ENCODE measurements around the gene EMC10. TPM values are rescaled to one million over a fixed set of nuclear protein-coding genes. Genes with fewer than 3 reads are reported as not detected.
A peak's percentile ranks its signal among the peaks of the same experiment; 100 is the strongest.

The EMC10 gene
- polyA plus RNA-seq, 1 donor: 142 TPM

GRCh38 chr19:50450369-50451222, 25.7 kb upstream of the EMC10 start:
- no CpG with 5 or more reads among the region's 30 CpGs for WGBS (ENCODE audit: insufficient coverage, low lambda C conversion rate)
- Histone ChIP-seq H3K4me3 (ENCODE audit: low read length) (no peak overlapping the region), H3K27ac (ENCODE audit: low read length) (no peak overlapping the region), H3K27me3 (ENCODE audit: control insufficient read depth, insufficient read depth, low read length) (peaks cover 6% of the 10 kb centered on the region), H3K36me3 (ENCODE audit: control insufficient read depth, insufficient read depth, low read length) (no peaks in the 10 kb centered on the region), H3K9me3 (ENCODE audit: control insufficient read depth, low read depth, low read length) (no peaks in the 10 kb centered on the region), H3K4me1 (ENCODE audit: control insufficient read depth, insufficient read depth, low read length) (no peaks in the 10 kb centered on the region)
- no peak for DNase-seq

DNA sequence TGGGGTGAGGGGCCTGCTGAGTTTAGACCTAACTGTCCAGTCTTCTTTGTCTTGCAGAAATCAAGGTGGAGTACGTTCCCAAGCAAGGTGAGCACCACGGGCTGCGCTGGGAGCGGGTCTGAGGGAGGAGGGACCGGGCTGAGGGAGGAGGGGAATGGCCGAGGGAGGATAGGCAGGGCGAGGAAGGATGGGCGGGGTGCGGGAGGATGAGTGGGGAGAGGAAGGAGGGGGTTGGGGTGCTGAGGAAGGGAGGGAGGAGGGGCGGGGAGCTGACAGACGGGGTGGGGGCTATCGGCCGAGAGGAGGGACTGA, 25.1 kb upstream of the EMC10 start:
- no CpG with 5 or more reads among the region's 13 CpGs for WGBS (ENCODE audit: insufficient coverage, low lambda C conversion rate)
- peaks cover 6% of the 10 kb centered on the region for H3K27me3 ChIP-seq (ENCODE audit: control insufficient read depth, insufficient read depth, low read length)

DNA sequence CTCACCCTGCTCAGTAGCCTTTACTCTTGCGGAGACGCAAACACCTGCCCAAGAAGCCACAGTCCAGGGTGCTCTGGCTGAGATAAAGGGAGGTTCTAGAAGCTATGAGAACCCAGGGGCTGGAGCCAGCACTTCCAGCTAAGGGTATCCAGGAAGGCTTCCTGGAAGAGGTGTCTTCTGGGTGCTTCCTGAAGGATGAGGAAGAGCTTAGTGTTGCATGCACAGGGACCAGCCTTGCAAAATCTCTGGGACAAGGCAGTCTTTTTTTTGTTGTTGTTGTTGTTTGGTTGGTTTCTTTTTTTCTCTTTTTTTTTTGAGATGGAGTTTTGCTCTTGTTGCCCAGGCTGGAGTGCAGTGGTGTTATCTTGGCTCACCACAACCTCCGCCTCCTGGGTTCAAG, 23.1 kb upstream of the EMC10 start:
- no peak for DNase-seq
- H3K27me3 ChIP-seq (ENCODE audit: control insufficient read depth, insufficient read depth, low read length): peaks cover 13% of the 10 kb centered on the region
- H3K27ac ChIP-seq (ENCODE audit: low read length): no peak overlapping the region
- no peak overlapping the region for H3K4me3 ChIP-seq (ENCODE audit: low read length)
- no peaks in the 10 kb centered on the region for H3K4me1 ChIP-seq (ENCODE audit: control insufficient read depth, insufficient read depth, low read length)
- no CpG with 5 or more reads among the region's 3 CpGs for WGBS (ENCODE audit: insufficient coverage, low lambda C conversion rate)
- no peaks in the 10 kb centered on the region for H3K36me3 ChIP-seq (ENCODE audit: control insufficient read depth, insufficient read depth, low read length)
- no peaks in the 10 kb centered on the region for H3K9me3 ChIP-seq (ENCODE audit: control insufficient read depth, low read depth, low read length)

More for the DNA sequence above, 25.1 kb upstream of the EMC10 start:
- Histone ChIP-seq H3K4me3 (ENCODE audit: low read length) (no peak overlapping the region), H3K27ac (ENCODE audit: low read length) (no peak overlapping the region), H3K9me3 (ENCODE audit: control insufficient read depth, low read depth, low read length) (no peaks in the 10 kb centered on the region), H3K36me3 (ENCODE audit: control insufficient read depth, insufficient read depth, low read length) (no peaks in the 10 kb centered on the region), H3K4me1 (ENCODE audit: control insufficient read depth, insufficient read depth, low read length) (no peaks in the 10 kb centered on the region)
- DNase-seq: no peak

DNA sequence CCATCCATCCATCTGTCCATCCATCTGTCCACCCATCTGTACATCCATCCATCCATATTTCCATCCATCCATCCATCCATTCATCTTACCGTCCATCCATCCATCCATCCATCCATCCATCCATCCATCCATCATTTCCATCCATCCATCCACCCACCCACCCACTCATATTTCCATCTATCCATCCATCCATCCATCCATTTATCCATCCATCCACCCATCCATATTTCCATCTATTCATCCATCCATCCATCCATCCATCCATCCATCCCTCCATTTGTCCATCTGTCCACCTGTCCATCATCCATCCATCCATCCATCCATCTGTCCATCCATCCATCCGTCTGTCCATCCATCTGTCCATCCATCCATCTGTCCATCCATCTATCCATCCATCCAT, 20.3 kb upstream of the EMC10 start:
- H3K36me3 ChIP-seq (ENCODE audit: control insufficient read depth, insufficient read depth, low read length): no peaks in the 10 kb centered on the region
- no peak overlapping the region for H3K27ac ChIP-seq (ENCODE audit: low read length)
- WGBS (ENCODE audit: insufficient coverage, low lambda C conversion rate): 90% methylated on average over 2 of the region's 2 CpGs
- H3K4me3 ChIP-seq (ENCODE audit: low read length): no peak overlapping the region
- peaks cover 30% of the 10 kb centered on the region for H3K27me3 ChIP-seq (ENCODE audit: control insufficient read depth, insufficient read depth, low read length)
- no peaks in the 10 kb centered on the region for H3K9me3 ChIP-seq (ENCODE audit: control insufficient read depth, low read depth, low read length)
- no peaks in the 10 kb centered on the region for H3K4me1 ChIP-seq (ENCODE audit: control insufficient read depth, insufficient read depth, low read length)
- DNase-seq: no peak

- Histone ChIP-seq H3K36me3 (ENCODE audit: control insufficient read depth, insufficient read depth, low read length) (no peaks in the 10 kb centered on the region), H3K4me3 (ENCODE audit: low read length) (no peak overlapping the region), H3K27ac (ENCODE audit: low read length) (no peak overlapping the region), H3K9me3 (ENCODE audit: control insufficient read depth, low read depth, low read length) (no peaks in the 10 kb centered on the region), H3K27me3 (ENCODE audit: control insufficient read depth, insufficient read depth, low read length) (peaks cover 29% of the 10 kb centered on the region), H3K4me1 (ENCODE audit: control insufficient read depth, insufficient read depth, low read length) (no peaks in the 10 kb centered on the region)
- no peak for DNase-seq
- WGBS (ENCODE audit: insufficient coverage, low lambda C conversion rate): no CpG with 5 or more reads among the region's 5 CpGs
Measured at GRCh38 chr19:50457300-50457699, 19.0 kb upstream of the EMC10 start.

DNA sequence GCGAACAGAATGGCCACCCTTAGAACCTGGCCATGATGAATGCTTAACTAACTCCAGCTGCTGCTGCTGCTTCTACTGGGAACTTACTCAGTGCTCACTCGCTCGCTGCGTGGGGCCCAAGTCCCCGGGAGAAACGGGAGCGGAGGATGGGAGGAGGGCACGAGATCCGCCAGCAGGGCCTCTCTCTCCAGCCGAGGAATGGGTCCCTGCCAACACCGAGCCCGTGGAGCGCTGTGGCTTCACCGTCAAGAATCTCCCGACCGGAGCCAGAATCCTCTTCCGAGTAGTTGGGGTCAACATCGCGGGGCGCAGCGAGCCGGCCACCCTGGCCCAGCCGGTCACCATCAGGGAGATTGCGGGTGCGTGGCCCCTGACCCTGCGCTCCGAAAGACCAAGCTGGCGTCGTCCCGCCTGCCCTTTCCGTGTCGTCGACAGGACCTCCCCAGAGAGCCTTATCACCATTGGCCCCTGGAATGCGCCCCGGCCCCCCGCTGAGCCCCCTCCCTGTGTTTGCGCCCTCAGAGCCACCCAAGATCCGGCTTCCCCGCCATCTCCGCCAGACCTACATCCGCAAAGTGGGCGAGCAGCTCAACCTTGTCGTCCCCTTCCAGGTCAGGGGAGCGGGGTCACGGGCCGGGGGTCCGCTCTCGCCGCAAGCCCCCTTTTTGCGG, 17.8 kb upstream of the EMC10 start:
- DNase-seq: no peak
- H3K27ac ChIP-seq (ENCODE audit: low read length): no peak overlapping the region
- H3K4me3 ChIP-seq (ENCODE audit: low read length): no peak overlapping the region
- no peaks in the 10 kb centered on the region for H3K9me3 ChIP-seq (ENCODE audit: control insufficient read depth, low read depth, low read length)
- H3K27me3 ChIP-seq (ENCODE audit: control insufficient read depth, insufficient read depth, low read length): peaks cover 29% of the 10 kb centered on the region
- H3K4me1 ChIP-seq (ENCODE audit: control insufficient read depth, insufficient read depth, low read length): no peaks in the 10 kb centered on the region
- no peaks in the 10 kb centered on the region for H3K36me3 ChIP-seq (ENCODE audit: control insufficient read depth, insufficient read depth, low read length)
- WGBS (ENCODE audit: insufficient coverage, low lambda C conversion rate): no CpG with 5 or more reads among the region's 50 CpGs

GRCh38 chr19:50459067-50459456, 17.2 kb upstream of the EMC10 start:
- Histone ChIP-seq H3K4me3 (ENCODE audit: low read length) (no peak overlapping the region), H3K27ac (ENCODE audit: low read length) (no peak overlapping the region), H3K27me3 (ENCODE audit: control insufficient read depth, insufficient read depth, low read length) (peaks cover 29% of the 10 kb centered on the region), H3K9me3 (ENCODE audit: control insufficient read depth, low read depth, low read length) (no peaks in the 10 kb centered on the region), H3K36me3 (ENCODE audit: control insufficient read depth, insufficient read depth, low read length) (no peaks in the 10 kb centered on the region), H3K4me1 (ENCODE audit: control insufficient read depth, insufficient read depth, low read length) (no peaks in the 10 kb centered on the region)
- no CpG with 5 or more reads among the region's 32 CpGs for WGBS (ENCODE audit: insufficient coverage, low lambda C conversion rate)
- DNase-seq: no peak

DNA sequence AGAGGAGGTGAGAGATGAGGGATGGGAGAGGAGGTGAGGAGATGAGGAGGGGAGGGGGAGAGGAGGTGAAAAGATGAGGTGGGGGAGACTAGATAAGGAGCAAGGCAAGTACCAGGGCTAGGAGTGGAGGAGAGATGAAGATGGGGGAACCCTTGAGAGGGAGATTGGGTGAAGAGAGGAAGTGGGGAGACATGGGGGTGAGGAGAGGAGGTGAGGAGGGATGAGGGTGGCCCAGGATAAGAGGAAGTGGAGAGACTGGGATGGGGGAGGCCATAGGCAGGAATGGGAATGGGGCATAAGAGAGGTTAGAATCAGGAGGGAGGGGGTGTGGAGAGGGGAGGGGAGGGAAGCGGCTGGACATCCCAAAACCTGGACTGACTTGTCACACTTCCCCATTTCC, 16.7 kb upstream of the EMC10 start:
- H3K4me1 ChIP-seq (ENCODE audit: control insufficient read depth, insufficient read depth, low read length): peaks cover 3% of the 10 kb centered on the region
- WGBS (ENCODE audit: insufficient coverage, low lambda C conversion rate): no CpG with 5 or more reads among the region's 1 CpG
- H3K4me3 ChIP-seq (ENCODE audit: low read length): no peak overlapping the region
- H3K9me3 ChIP-seq (ENCODE audit: control insufficient read depth, low read depth, low read length): no peaks in the 10 kb centered on the region
- no peaks in the 10 kb centered on the region for H3K36me3 ChIP-seq (ENCODE audit: control insufficient read depth, insufficient read depth, low read length)
- peaks cover 29% of the 10 kb centered on the region for H3K27me3 ChIP-seq (ENCODE audit: control insufficient read depth, insufficient read depth, low read length)
- no peak for DNase-seq
- H3K27ac ChIP-seq (ENCODE audit: low read length): no peak overlapping the region

GRCh38 chr19:50460161-50460765, 16.0 kb upstream of the EMC10 start:
- H3K27ac ChIP-seq (ENCODE audit: low read length): no peak overlapping the region
- DNase-seq: no peak
- no peaks in the 10 kb centered on the region for H3K36me3 ChIP-seq (ENCODE audit: control insufficient read depth, insufficient read depth, low read length)
- H3K4me3 ChIP-seq (ENCODE audit: low read length): no peak overlapping the region
- H3K4me1 ChIP-seq (ENCODE audit: control insufficient read depth, insufficient read depth, low read length): peaks cover 5% of the 10 kb centered on the region
- H3K27me3 ChIP-seq (ENCODE audit: control insufficient read depth, insufficient read depth, low read length): peaks cover 29% of the 10 kb centered on the region
- no peaks in the 10 kb centered on the region for H3K9me3 ChIP-seq (ENCODE audit: control insufficient read depth, low read depth, low read length)
- 52% methylated on average over 5 of the region's 13 CpGs for WGBS (ENCODE audit: insufficient coverage, low lambda C conversion rate)

DNA sequence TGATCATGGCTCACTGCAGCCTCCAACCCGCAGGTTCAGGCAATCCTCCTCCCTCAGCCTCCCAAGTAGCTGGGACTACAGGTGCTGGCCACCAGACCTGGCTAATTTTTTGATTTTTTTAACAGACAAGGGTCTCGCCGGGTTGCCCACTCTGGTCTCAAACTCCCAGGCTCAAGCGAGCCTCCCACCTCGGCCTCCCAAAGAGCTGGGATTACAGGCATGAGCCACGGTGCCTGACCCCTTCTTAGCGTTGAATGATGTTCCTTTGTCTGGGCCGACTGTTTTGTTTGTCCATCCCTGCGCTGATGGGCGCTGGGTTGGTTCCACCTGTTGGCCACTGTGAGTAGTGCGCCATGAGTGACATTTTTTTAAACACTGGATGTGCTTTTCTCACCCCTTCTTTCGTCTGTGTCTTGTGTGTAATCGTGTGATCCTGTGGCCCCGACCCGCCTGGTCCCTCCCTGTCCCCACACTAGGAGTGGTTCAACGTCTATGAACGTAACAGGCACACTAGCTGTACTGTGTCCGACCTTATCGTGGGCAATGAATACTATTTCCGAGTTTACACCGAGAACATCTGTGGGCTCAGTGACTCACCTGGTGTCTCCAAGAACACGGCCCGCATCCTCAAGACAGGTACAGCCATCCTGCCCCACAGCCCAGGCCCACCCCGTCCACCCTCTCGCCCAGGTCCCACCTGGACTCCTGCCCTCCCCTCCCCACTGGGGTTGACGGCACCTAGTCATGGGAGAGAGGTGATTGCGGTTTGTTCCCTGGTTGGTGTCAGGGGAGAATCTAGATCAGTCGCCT, 15.0 kb upstream of the EMC10 start:
- Histone ChIP-seq H3K27ac (ENCODE audit: low read length) (no peak overlapping the region), H3K4me3 (ENCODE audit: low read length) (no peak overlapping the region), H3K36me3 (ENCODE audit: control insufficient read depth, insufficient read depth, low read length) (no peaks in the 10 kb centered on the region), H3K9me3 (ENCODE audit: control insufficient read depth, low read depth, low read length) (no peaks in the 10 kb centered on the region), H3K4me1 (ENCODE audit: control insufficient read depth, insufficient read depth, low read length) (peaks cover 5% of the 10 kb centered on the region), H3K27me3 (ENCODE audit: control insufficient read depth, insufficient read depth, low read length) (peaks cover 29% of the 10 kb centered on the region)
- no CpG with 5 or more reads among the region's 28 CpGs for WGBS (ENCODE audit: insufficient coverage, low lambda C conversion rate)
- DNase-seq: peak; percentile 26 to 49

All from large intestine (tissue), 3 donors.